CD4-positive, alpha-beta T cell (primary cell): ENCODE data around the gene SNX25. TPM values are rescaled to one million over a fixed set of nuclear protein-coding genes. Genes with fewer than 3 reads are reported as not detected.
A peak's percentile ranks its signal among the peaks of the same experiment; 100 is the strongest.

Source experiments
- ATAC-seq: fragments of 200-7000 bp; cut with Tn5 transposase; one replicate; pipeline ENCODE4 v1.10.0; 2022; ENCODE audit warnings: mild to moderate bottlenecking; ENCODE audit not compliant: poor library complexity
- CTCF ChIA-PET: fragments of 350-600 bp; sonication (Branson Sonifier 250); formaldehyde crosslinking; loops from one replicate; lab custom pipeline; 2021; ENCODE audit warnings: antibody characterized with exemption, inconsistent platforms; lab: Charles Lee
- POLR2A ChIA-PET: fragments of 350-600 bp; sonication (Branson Sonifier 250); formaldehyde crosslinking; loops from one replicate; lab custom pipeline; 2021; ENCODE audit warnings: antibody characterized with exemption, inconsistent platforms; lab: Charles Lee
- DNase-seq, 14 experiments: peaks; one replicate each; pipeline ENCODE4 v3.0.0-alpha.2; 2013 to 2020; ENCODE audit warnings: mixed read lengths in 2 of 14
- H3K27ac ChIP-seq, 2 donors: one replicate each; pipeline versions ENCODE4 v1.5.1 to v1.7.0; 2013; ENCODE audit warnings: low read length in 2 of 2, low read depth in 1 of 2, mild to moderate bottlenecking in 1 of 2
- H3K27me3 ChIP-seq, 2 experiments: 1 replicate in 1 of 2; 2 replicates in 1 of 2; pipeline versions ENCODE4 v1.6.1 to v1.7.0; 2013; ENCODE audit warnings: low read length in 2 of 2, control low read depth in 1 of 2, mild to moderate bottlenecking in 1 of 2, moderate library complexity in 1 of 2; ENCODE audit not compliant: insufficient read depth in 2 of 2, control insufficient read depth in 1 of 2
- H3K36me3 ChIP-seq: one replicate; pipeline ENCODE4 v1.6.1; 2013; ENCODE audit warnings: low read length, control low read depth; ENCODE audit not compliant: insufficient read depth
- H3K4me1 ChIP-seq: one replicate; pipeline ENCODE4 v1.6.1; 2013; ENCODE audit warnings: low read length, control low read depth; ENCODE audit not compliant: insufficient read depth
- H3K4me3 ChIP-seq: one replicate; pipeline ENCODE4 v1.5.1; 2013; ENCODE audit warnings: mild to moderate bottlenecking, low read length, moderate library complexity
- H3K9me3 ChIP-seq, 2 experiments: 1 replicate in 1 of 2; 2 replicates in 1 of 2; pipeline versions ENCODE4 v1.6.1 to v1.7.0; 2013; ENCODE audit warnings: low read length in 2 of 2, mild to moderate bottlenecking in 2 of 2, control low read depth in 1 of 2, moderate library complexity in 1 of 2; ENCODE audit not compliant: control insufficient read depth in 1 of 2, insufficient read depth in 1 of 2
- H3K27ac Mint-ChIP-seq: one replicate; pipeline ENCODE4 v1.8.0; 2020; ENCODE audit warnings: mixed read lengths
- H3K27me3 Mint-ChIP-seq: one replicate; pipeline ENCODE4 v1.8.0; 2021; ENCODE audit warnings: mixed read lengths
- H3K36me3 Mint-ChIP-seq: one replicate; pipeline ENCODE4 v1.8.0; 2021; ENCODE audit warnings: low read depth, mixed read lengths
- H3K4me1 Mint-ChIP-seq: one replicate; pipeline ENCODE4 v1.8.0; 2021; ENCODE audit warnings: low read depth, mixed read lengths
- H3K4me3 Mint-ChIP-seq: one replicate; pipeline ENCODE4 v1.8.0; 2020; ENCODE audit warnings: mild to moderate bottlenecking, mixed read lengths
- H3K9me3 Mint-ChIP-seq: one replicate; pipeline ENCODE4 v1.8.0; 2020; ENCODE audit warnings: mixed read lengths
- CTCF ChIP-seq: fragments of 200-600 bp; IDR thresholded peaks from one replicate; pipeline ENCODE4 v1.8.0; 2022; ENCODE audit warnings: antibody characterized with exemption, mild to moderate bottlenecking
- intact Hi-C, 2 experiments: fragments of 100-400 bp; cut with DNase I in 1 of 2; cut with micrococcal nuclease in 1 of 2; formaldehyde crosslinking; loops; one replicate each; pipeline versions ENCODE4 v1.15.1 to v1.9.0; 2023 to 2025; cut with DNase I, micrococcal nuclease
- total RNA-seq, 174 experiments: library from RNA in 2 of 174; stranded (reverse) in 2 of 174; gene quantifications; one replicate each; pipeline ENCODE4 v1.2.3 and lab custom pipeline; 2021 to 2026

SNX25 gene
- total RNA-seq, 2 experiments from 2014 or later, result 7.9 to 9.1 TPM

DNA sequence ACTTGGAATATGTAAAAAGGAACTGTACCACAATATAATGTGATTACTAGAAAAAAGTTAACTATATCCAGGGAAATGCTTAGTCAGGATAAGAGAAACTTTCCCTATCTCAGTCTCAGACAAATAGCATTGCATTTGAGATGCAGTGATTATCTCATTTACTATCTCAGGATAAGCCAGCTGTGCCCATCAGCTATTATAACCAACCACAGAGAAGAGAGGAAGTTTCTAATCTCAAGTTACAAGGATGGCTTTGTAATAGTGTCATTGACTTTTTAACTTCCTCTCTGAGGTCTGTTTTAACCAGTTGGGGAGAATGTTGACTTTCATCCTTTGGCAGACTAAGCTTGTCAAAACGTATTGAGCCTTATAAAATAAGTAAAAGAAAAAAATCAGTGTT is 56.5 kb downstream of the SNX25 start:
- Histone ChIP-seq H3K27me3 (no peaks in the 10 kb centered on the region), H3K36me3 (peaks cover 12% of the 10 kb centered on the region), H3K4me3 (no peak overlapping the region), H3K9me3 (no peaks in the 10 kb centered on the region), H3K4me1 (peaks cover 11% of the 10 kb centered on the region), H3K27ac (no peak overlapping the region)
- Mint-ChIP-seq H3K4me1 (peaks cover 32% of the 10 kb centered on the region), H3K4me3 (no peak overlapping the region), H3K27me3 (no peaks in the 10 kb centered on the region), H3K9me3 (no peaks in the 10 kb centered on the region), H3K27ac (no peak overlapping the region), H3K36me3 (peaks cover 44% of the 10 kb centered on the region)
- peak in 3 of 14 experiments; percentile 26 to 48 (median 42) for DNase-seq
- intact Hi-C loops, result no loop called here
- TF ChIP-seq CTCF, result no peak
- peak; percentile 87 for ATAC-seq
- POLR2A ChIA-PET, result interaction anchor here (0.7 to 1.6 kb wide), 2 partner anchors 13 to 532 kb away, joined by 3 to 4 read pairs; partner anchors contain the start of gene CENPU
- CTCF ChIA-PET, result no interaction called here

GRCh38 chr4:185269286-185269685 is 59.9 kb downstream of the SNX25 start:
- H3K36me3 ChIP-seq, result peaks cover 15% of the 10 kb centered on the region
- peaks cover 18% of the 10 kb centered on the region for H3K4me1 Mint-ChIP-seq
- peaks cover 55% of the 10 kb centered on the region for H3K36me3 Mint-ChIP-seq
- DNase-seq (no peak), ATAC-seq (no peak)
- ChIA-PET POLR2A (no interaction called here), CTCF (no interaction called here)
- no peaks in the 10 kb centered on the region for H3K27me3 Mint-ChIP-seq
- H3K9me3 Mint-ChIP-seq, result no peaks in the 10 kb centered on the region
- intact Hi-C loops, result no loop called here
- TF ChIP-seq CTCF, result no peak
- H3K9me3 ChIP-seq, result no peaks in the 10 kb centered on the region
- no peak overlapping the region for H3K4me3 Mint-ChIP-seq
- H3K27ac Mint-ChIP-seq, result no peak overlapping the region
- peaks cover 7% of the 10 kb centered on the region for H3K4me1 ChIP-seq
- no peak overlapping the region for H3K4me3 ChIP-seq
- no peaks in the 10 kb centered on the region for H3K27me3 ChIP-seq
- H3K27ac ChIP-seq, result no peak overlapping the region

DNA sequence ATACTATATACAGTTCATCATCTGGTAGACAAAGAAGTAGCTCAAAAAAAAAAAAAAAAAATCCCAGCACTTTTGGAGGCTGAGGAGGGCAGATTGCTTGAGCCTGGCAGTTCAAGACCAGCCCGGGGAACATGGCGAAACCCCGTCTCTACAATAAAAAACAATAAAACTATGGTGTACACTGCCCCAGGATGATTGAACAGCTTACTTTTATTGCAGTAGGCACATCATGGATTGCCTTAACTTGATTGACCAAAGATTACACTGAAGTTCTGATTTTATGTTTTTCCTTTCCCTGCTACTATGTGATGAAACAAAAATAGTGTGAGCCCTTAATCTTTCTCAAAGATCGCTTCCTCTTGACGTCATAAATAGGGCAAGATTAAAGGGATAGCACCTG is 60.6 kb downstream of the SNX25 start:
- Histone ChIP-seq H3K4me1 (peaks cover 7% of the 10 kb centered on the region), H3K36me3 (peaks cover 15% of the 10 kb centered on the region), H3K4me3 (no peak overlapping the region), H3K9me3 (no peaks in the 10 kb centered on the region), H3K27ac (no peak overlapping the region), H3K27me3 (no peaks in the 10 kb centered on the region)
- H3K36me3 Mint-ChIP-seq, result peaks cover 55% of the 10 kb centered on the region
- H3K9me3 Mint-ChIP-seq, result no peaks in the 10 kb centered on the region
- intact Hi-C loops, result no loop called here
- H3K4me1 Mint-ChIP-seq, result peaks cover 15% of the 10 kb centered on the region
- TF ChIP-seq CTCF, result no peak
- DNase-seq, result no peak
- H3K4me3 Mint-ChIP-seq, result no peak overlapping the region
- no peaks in the 10 kb centered on the region for H3K27me3 Mint-ChIP-seq
- POLR2A ChIA-PET, result no interaction called here
- CTCF ChIA-PET, result no interaction called here
- no peak for ATAC-seq
- no peak overlapping the region for H3K27ac Mint-ChIP-seq
